ENCODE measurements around the gene APBA2.
"Not testable (repeated sequence)": the region's sequence is repeated elsewhere in the genome, so short reads cannot be mapped to it uniquely, and the experiment has no call there.

APBA2 gene

GRCh38 chr15:28885630-28886430, at the start of gene APBA2:
Gene APBA2 (plus strand): TSS chr15:28885974. CDS start chr15:29053885, 167,911 bp downstream.
- DNase-seq, result no peak

GRCh38 chr15:28840285-28840684, 45.5 kb upstream of the APBA2 start:
- DNase-seq, result not testable (repeated sequence)

DNA sequence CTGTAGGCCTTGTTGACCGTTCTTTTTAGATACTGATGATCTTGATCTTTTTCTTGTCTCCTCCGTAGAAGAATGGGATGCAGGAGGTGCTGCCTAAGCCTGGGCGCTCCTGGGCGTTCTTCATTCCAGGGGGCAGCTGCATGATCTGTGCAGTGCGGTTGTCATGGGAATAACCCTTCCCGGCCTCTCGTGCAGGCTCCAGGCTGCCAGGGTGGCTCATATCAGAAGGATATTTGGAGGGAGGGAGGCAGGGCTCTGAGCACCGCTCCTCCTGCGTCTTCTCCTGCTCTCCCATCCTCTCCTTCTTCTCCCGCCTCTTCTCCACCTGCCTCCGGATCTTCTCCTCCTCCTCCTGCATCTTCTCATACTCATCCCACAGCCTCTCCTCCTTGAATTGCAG, 43.6 kb upstream of the APBA2 start:
- DNase-seq, result not testable (repeated sequence)

GRCh38 chr15:28843520-28843919, 42.3 kb upstream of the APBA2 start:
- not testable (repeated sequence) for DNase-seq

DNA sequence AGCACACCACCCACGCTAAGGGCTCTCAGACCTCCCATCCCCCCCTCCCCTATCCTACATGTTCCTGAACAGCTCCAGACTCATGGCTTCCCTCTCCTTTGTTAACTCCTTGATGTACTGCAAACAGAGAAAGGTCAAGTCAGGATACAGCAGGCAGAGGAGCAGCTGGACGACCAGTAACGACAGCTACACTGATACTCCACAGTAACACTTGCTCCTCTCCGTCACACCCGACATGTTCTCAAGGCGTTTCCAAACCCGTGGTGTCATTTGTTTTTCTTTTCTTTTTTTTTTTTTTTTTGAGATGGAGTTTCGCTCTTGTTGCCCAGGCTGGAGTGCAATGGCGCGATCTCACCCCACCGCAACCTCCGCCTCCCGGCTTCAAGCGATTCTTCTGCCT, 41.6 kb upstream of the APBA2 start:
- DNase-seq, result not testable (repeated sequence)

GRCh38 chr15:28847247-28847646, 38.5 kb upstream of the APBA2 start:
- not testable (repeated sequence) for DNase-seq

DNA sequence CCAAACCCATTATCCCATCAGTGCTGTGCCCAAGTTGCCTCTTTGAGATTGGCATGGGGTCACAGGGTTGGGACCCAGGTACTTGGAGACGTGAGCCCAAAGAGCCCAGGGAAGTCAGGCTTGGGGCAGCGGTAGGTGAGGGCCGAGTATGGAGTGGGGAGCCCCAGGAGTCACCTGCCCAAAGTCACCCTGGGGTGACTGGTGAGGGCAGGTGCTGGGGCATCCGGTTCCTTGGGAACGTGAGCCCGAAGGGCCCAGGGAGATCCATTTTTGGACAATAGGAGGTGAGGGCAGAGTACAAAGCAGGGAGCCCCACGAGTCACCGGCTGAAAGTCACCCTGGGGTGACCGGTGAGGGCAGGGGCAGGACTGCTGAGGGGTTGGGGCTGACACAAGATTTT, 37.8 kb upstream of the APBA2 start:
- not testable (repeated sequence) for DNase-seq

DNA sequence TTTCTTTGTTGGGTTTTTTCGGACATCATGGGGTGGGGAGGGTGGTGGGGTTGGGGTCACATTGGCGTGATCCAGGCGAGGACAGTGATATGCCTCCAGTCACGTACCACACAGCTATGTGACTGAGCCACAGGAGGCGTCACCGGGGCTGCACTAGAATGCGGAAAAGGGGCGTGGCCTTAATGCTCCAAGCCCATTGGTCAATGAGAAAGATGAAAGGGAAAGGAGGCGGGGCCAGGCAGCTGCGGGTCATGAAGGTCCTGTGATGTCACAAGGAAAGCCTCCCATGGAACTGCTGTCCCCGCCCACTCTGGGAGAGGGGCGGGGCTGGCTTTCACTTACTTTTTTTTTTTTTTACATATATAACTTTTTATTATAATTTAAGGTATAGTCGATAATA, 37.3 kb upstream of the APBA2 start, which contains the start of gene GOLGA6L7:
GOLGA6L7 (minus strand) TSS at position 124 of the 400 bp plus-strand sequence; CDS start at position 29, 95 bp downstream.
- not testable (repeated sequence) for DNase-seq

GRCh38 chr15:28849271-28849670, 36.5 kb upstream of the APBA2 start:
- not testable (repeated sequence) for DNase-seq

GRCh38 chr15:28849766-28850165, 36.0 kb upstream of the APBA2 start:
- not testable (repeated sequence) for DNase-seq

DNA sequence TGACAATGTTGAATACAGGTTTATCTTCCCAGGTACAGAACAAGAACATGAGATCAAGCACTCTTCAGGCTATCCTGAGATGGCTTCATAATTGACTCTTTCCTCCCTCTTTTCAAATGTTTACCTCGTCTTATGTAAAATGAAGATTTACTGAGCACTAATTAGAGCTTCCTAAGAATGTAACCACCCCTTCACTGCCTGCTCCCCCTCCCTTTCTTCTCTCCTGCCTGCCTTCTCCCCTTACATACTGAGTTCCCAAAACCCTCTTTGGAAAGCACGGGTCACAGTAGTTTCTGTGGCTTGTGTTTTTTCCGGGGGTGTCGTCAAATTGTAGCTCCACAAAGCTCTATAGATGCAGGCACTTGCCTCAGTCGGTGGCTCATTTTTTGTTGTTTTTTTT, 32.1 kb upstream of the APBA2 start:
- DNase-seq, result not testable (repeated sequence)

DNA sequence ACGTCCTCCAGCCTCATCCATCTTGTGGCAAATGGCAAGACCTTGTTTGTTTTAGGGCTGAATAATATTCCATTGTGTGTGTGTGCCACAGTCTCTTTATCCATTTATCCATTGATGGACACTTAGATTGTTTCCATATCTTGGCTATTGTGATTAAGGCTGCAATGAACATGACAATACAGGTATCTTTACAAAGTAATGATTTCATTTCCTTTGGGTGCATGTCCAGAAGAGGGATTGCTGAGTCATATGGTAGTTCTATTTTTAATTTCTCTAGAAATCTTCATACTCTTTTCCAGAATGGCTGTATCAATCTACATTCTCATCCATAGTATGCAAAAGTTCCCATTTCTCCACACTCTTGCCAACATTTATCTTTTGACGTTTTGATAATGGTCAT, 31.2 kb upstream of the APBA2 start:
- DNase-seq, result not testable (repeated sequence)

- DNase-seq, result no peak
These were observed 24.7 kb upstream of the APBA2 start for GRCh38 chr15:28861031-28861534.

DNA sequence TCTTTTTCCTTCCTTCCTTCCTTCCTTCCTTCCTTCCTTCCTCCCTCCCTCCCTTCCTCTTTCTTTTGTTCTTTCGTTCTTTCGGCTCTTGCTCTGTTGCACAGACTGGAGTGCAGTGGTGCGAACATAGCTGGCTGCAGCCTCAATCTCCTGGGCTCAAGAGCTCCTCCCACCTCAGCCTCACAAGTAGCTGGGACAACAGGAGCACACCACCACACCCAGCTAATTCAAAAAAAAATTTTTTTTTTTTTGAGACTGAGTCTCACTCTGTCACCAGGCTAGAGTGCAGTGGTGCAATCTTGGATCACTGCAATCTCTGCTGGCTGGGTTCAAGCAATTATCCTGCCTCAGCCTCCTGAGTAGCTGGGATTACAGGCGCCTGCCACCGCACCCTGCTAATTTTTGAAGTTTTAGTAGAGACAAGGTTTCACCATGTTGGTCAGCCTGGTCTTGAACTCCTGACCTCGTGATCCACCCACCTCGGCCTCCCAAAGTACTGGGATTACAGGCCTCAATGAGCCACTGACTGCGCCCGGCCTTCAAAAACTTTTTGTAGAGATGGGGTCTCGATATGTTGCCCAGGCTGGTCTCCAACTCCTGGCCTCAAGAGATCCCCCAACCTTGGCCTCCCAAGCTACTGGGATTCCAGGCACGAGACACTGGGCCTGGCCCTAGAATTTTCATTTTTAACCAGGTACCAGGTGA, 24.0 kb upstream of the APBA2 start:
- DNase-seq, result not testable (repeated sequence)

DNA sequence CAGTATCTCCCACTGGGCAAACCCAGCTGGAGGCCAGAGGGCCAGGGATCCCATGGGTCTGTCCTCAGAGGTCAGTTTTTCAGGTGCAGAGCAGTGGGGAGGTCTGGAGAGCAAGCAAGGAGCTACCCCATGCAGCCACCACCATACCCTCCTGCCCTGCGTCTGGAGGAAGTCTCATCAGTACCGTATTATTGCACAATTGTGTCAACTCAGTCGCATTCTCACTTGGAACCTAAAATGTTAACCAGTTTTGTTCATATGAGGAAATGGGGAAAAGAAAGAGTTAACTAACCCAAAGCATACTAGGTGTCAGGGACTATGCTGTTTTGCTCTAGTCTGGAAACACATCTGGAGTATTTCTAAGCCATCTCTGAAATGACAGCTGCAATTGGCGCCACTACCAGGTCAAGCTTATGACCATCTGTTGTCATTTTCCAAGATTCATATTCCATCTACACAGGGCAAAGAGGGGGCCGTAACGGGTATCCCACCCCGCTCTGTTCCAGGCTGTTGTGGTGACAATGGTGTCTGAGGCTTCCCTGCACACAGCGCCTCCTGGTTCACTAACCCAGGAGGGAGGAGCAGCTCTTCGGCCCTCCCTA, 16.9 kb upstream of the APBA2 start:
- DNase-seq, result no peak

GRCh38 chr15:28871168-28871567, 14.6 kb upstream of the APBA2 start:
- no peak for DNase-seq

GRCh38 chr15:28873006-28873405, 12.8 kb upstream of the APBA2 start:
- no peak for DNase-seq

GRCh38 chr15:28873585-28874190, 12.1 kb upstream of the APBA2 start:
- DNase-seq, result no peak

GRCh38 chr15:28875461-28876000, 10.2 kb upstream of the APBA2 start:
- no peak for DNase-seq

DNA sequence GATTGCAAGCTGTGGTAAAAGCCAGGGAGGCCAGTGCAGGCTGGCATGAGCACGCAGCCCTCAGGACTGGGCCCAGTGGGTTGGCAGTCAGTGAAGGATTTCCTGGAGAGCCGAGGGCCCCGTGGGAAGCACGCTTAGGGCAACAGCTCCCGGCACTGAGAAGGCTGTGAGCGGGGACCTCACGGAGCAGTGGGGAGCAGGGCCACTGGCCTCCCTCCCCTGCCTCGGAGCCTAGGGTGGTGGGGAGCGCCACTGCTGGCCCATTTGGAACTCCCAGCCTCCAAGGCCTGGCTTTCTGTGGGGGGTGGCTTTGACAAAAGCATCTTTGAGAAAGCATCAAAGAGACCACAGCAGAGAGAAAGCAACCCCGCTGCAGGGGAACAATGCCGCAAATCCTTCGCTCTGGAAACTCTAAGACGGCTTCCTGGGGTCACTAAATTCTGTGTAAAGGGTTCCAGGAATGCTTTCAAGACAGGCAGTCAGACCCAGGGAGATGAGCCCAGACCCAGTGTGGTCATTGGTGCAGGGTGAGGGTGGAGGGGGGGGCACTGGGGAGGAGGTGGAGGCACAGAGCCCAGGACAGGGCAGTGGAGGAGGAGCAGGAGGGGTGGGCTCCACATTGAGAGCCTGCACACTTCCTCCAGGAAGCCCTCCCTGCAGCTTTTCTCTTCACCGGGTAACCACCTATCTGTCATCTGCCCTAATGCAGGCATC, 9.5 kb upstream of the APBA2 start:
- DNase-seq, result no peak

GRCh38 chr15:28876845-28877185, 9.0 kb upstream of the APBA2 start:
- DNase-seq, result no peak

- DNase-seq, result no peak
These were observed 7.6 kb upstream of the APBA2 start for GRCh38 chr15:28878209-28878608.
